KMS-11 (cell line): ENCODE results near the gene ZFP62.

Experiments used
- H2AFZ ChIP-seq: fragments of 200-600 bp; sonication (generic); 2 replicates; pipeline ENCODE4 v1.6.1; 2016; ENCODE audit warnings: antibody characterized with exemption, mixed run types, low read depth
- H3K27ac ChIP-seq: fragments of 200-600 bp; sonication (generic); 2 replicates; pipeline ENCODE4 v1.6.1; 2016; ENCODE audit warnings: mild to moderate bottlenecking, mixed run types
- H3K27me3 ChIP-seq: fragments of 200-600 bp; sonication (generic); 2 replicates; pipeline ENCODE4 v1.6.1; 2017; ENCODE audit warnings: mild to moderate bottlenecking, low read depth, mixed run types, moderate library complexity; ENCODE audit not compliant: insufficient read depth
- H3K36me3 ChIP-seq: fragments of 200-600 bp; sonication (generic); 2 replicates; pipeline ENCODE4 v1.6.1; 2017; ENCODE audit warnings: mild to moderate bottlenecking, mixed run types; ENCODE audit not compliant: insufficient read depth
- H3K4me1 ChIP-seq: fragments of 200-600 bp; sonication (generic); 2 replicates; pipeline ENCODE4 v1.6.1; 2016; ENCODE audit warnings: mild to moderate bottlenecking, low read depth, mixed run types; ENCODE audit not compliant: poor library complexity, severe bottlenecking
- H3K4me2 ChIP-seq: fragments of 200-600 bp; sonication (generic); 2 replicates; pipeline ENCODE4 v1.7.0; 2016; ENCODE audit warnings: mild to moderate bottlenecking, mixed run types
- H3K4me3 ChIP-seq: fragments of 200-600 bp; sonication (generic); IDR thresholded peaks from 2 replicates; pipeline ENCODE4 v1.6.1; 2017; ENCODE audit warnings: low read depth, low read length, mixed read lengths; ENCODE audit not compliant: insufficient read depth
- H3K79me2 ChIP-seq: fragments of 200-600 bp; sonication (generic); 2 replicates; pipeline ENCODE4 v1.6.1; 2016; ENCODE audit warnings: low read depth, mixed run types; ENCODE audit not compliant: insufficient read depth
- H3K9ac ChIP-seq: fragments of 200-600 bp; sonication (generic); 2 replicates; pipeline ENCODE4 v1.6.1; 2016; ENCODE audit warnings: mild to moderate bottlenecking, mixed run types
- H4K20me1 ChIP-seq: fragments of 200-600 bp; sonication (generic); 2 replicates; pipeline ENCODE4 v1.6.1; 2016; ENCODE audit warnings: mild to moderate bottlenecking, mixed run types; ENCODE audit not compliant: insufficient read depth
- CTCF ChIP-seq: fragments of 200-600 bp; sonication (generic); conservative IDR thresholded peaks from 2 replicates; pipeline ENCODE4 v1.6.1; 2017; ENCODE audit warnings: low read depth, mild to moderate bottlenecking, antibody characterized with exemption, low read length, moderate library complexity, mixed read lengths

ZFP62 gene

GRCh38 chr5:180848878-180849277 is 12.2 kb downstream of the ZFP62 start:
- Histone ChIP-seq H3K79me2 (no peaks in the 10 kb centered on the region), H4K20me1 (no peaks in the 10 kb centered on the region), H3K4me1 (no peaks in the 10 kb centered on the region), H3K4me3 (no peak overlapping the region), H3K4me2 (no peak overlapping the region), H3K27ac (no peak overlapping the region), H3K9ac (no peak overlapping the region), H3K27me3 (no peaks in the 10 kb centered on the region), H2AFZ (no peak overlapping the region), H3K36me3 (no peaks in the 10 kb centered on the region)
- TF ChIP-seq CTCF, result no peak

GRCh38 chr5:180848265-180848664 is 12.8 kb downstream of the ZFP62 start:
- no peaks in the 10 kb centered on the region for H3K27me3 ChIP-seq
- H3K4me1 ChIP-seq, result no peaks in the 10 kb centered on the region
- H3K4me2 ChIP-seq, result no peak overlapping the region
- no peak overlapping the region for H3K9ac ChIP-seq
- H3K79me2 ChIP-seq, result no peaks in the 10 kb centered on the region
- no peak overlapping the region for H3K27ac ChIP-seq
- no peak overlapping the region for H2AFZ ChIP-seq
- no peak for TF ChIP-seq CTCF
- H4K20me1 ChIP-seq, result no peaks in the 10 kb centered on the region
- H3K4me3 ChIP-seq, result no peak overlapping the region
- H3K36me3 ChIP-seq, result no peaks in the 10 kb centered on the region

GRCh38 chr5:180847026-180847425 is 14.1 kb downstream of the ZFP62 start:
- no peak overlapping the region for H2AFZ ChIP-seq
- H3K27me3 ChIP-seq, result no peaks in the 10 kb centered on the region
- H3K4me1 ChIP-seq, result no peaks in the 10 kb centered on the region
- H3K4me2 ChIP-seq, result no peak overlapping the region
- no peak overlapping the region for H3K27ac ChIP-seq
- H4K20me1 ChIP-seq, result no peaks in the 10 kb centered on the region
- H3K9ac ChIP-seq, result no peak overlapping the region
- no peak for TF ChIP-seq CTCF
- no peaks in the 10 kb centered on the region for H3K36me3 ChIP-seq
- H3K4me3 ChIP-seq, result no peak overlapping the region
- no peaks in the 10 kb centered on the region for H3K79me2 ChIP-seq

GRCh38 chr5:180844858-180845257 is 16.2 kb downstream of the ZFP62 start:
- TF ChIP-seq CTCF, result no peak
- Histone ChIP-seq H3K4me2 (no peak overlapping the region), H3K4me1 (no peaks in the 10 kb centered on the region), H4K20me1 (no peaks in the 10 kb centered on the region), H3K27ac (no peak overlapping the region), H3K9ac (no peak overlapping the region), H3K27me3 (no peaks in the 10 kb centered on the region), H3K4me3 (no peak overlapping the region), H2AFZ (no peak overlapping the region), H3K79me2 (no peaks in the 10 kb centered on the region), H3K36me3 (no peaks in the 10 kb centered on the region)

GRCh38 chr5:180844432-180844831 is 16.6 kb downstream of the ZFP62 start:
- Histone ChIP-seq H3K4me2 (no peak overlapping the region), H3K4me3 (no peak overlapping the region), H2AFZ (no peak overlapping the region), H3K4me1 (no peaks in the 10 kb centered on the region), H3K36me3 (no peaks in the 10 kb centered on the region), H3K27ac (no peak overlapping the region), H3K9ac (no peak overlapping the region), H4K20me1 (no peaks in the 10 kb centered on the region), H3K27me3 (no peaks in the 10 kb centered on the region), H3K79me2 (no peaks in the 10 kb centered on the region)
- TF ChIP-seq CTCF, result no peak
